Mesothelial cell of epicardium (in vitro differentiated cells): ENCODE results near the gene KRTAP17-1. TPM values are rescaled to one million over a fixed set of nuclear protein-coding genes. Genes with fewer than 3 reads are reported as not detected.

Source experiments
- DNase-seq, 2 experiments: peaks; one replicate each; pipeline ENCODE4 v3.0.0; 2021; ENCODE audit warnings: low spot score in 2 of 2; ENCODE audit not compliant: unreplicated experiment in 2 of 2
- H3K27ac Mint-ChIP-seq: 2 replicates; pipeline ENCODE4 v1.8.0; 2021; ENCODE audit warnings: mixed read lengths
- H3K27me3 Mint-ChIP-seq: 2 replicates; pipeline ENCODE4 v1.8.0; 2021; ENCODE audit warnings: low read depth, mixed read lengths
- H3K36me3 Mint-ChIP-seq: 2 replicates; pipeline ENCODE4 v1.8.0; 2021; ENCODE audit warnings: mixed read lengths
- H3K4me1 Mint-ChIP-seq: 2 replicates; pipeline ENCODE4 v1.8.0; 2021; ENCODE audit warnings: mixed read lengths
- H3K4me3 Mint-ChIP-seq: 2 replicates; pipeline ENCODE4 v1.8.0; 2021; ENCODE audit warnings: mild to moderate bottlenecking, moderate library complexity, mixed read lengths
- H3K9me3 Mint-ChIP-seq: 2 replicates; pipeline ENCODE4 v1.8.0; 2021; ENCODE audit warnings: mixed read lengths
- total RNA-seq: library from RNA; stranded (reverse); gene quantifications from 3 replicates; pipeline ENCODE4 v1.2.1, GENCODE V29; 2021
- TF ChIP-seq, protein P1 (sequence below): fragments of 200-600 bp; sonication (generic); IDR thresholded peaks from one replicate; pipeline ENCODE4 v1.5.0; 2021; ENCODE audit warnings: antibody characterized with exemption; ENCODE audit not compliant: unreplicated experiment

KRTAP17-1 gene
- total RNA-seq, 1 donor from 2014 or later, result not detected

GRCh38 chr17:41334385-41335305 is 19.1 kb upstream of the KRTAP17-1 start:
- peaks cover 14% of the 10 kb centered on the region for H3K4me1 Mint-ChIP-seq
- no peak overlapping the region for H3K27ac Mint-ChIP-seq

GRCh38 chr17:41333836-41334235 is 18.3 kb upstream of the KRTAP17-1 start:
- no peaks in the 10 kb centered on the region for H3K9me3 Mint-ChIP-seq

More at GRCh38 chr17:41334385-41335305, 19.1 kb upstream of the KRTAP17-1 start:
- no peaks in the 10 kb centered on the region for H3K36me3 Mint-ChIP-seq
- H3K27me3 Mint-ChIP-seq, result no peaks in the 10 kb centered on the region
- H3K9me3 Mint-ChIP-seq, result no peaks in the 10 kb centered on the region
- TF ChIP-seq, protein P1, sequence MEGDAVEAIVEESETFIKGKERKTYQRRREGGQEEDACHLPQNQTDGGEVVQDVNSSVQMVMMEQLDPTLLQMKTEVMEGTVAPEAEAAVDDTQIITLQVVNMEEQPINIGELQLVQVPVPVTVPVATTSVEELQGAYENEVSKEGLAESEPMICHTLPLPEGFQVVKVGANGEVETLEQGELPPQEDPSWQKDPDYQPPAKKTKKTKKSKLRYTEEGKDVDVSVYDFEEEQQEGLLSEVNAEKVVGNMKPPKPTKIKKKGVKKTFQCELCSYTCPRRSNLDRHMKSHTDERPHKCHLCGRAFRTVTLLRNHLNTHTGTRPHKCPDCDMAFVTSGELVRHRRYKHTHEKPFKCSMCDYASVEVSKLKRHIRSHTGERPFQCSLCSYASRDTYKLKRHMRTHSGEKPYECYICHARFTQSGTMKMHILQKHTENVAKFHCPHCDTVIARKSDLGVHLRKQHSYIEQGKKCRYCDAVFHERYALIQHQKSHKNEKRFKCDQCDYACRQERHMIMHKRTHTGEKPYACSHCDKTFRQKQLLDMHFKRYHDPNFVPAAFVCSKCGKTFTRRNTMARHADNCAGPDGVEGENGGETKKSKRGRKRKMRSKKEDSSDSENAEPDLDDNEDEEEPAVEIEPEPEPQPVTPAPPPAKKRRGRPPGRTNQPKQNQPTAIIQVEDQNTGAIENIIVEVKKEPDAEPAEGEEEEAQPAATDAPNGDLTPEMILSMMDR, result no peak
- no peak for DNase-seq
- H3K4me3 Mint-ChIP-seq, result no peak overlapping the region

GRCh38 chr17:41333098-41333497 is 17.6 kb upstream of the KRTAP17-1 start:
- Mint-ChIP-seq H3K27me3 (no peaks in the 10 kb centered on the region), H3K9me3 (no peaks in the 10 kb centered on the region), H3K36me3 (no peaks in the 10 kb centered on the region), H3K4me1 (peaks cover 10% of the 10 kb centered on the region), H3K27ac (no peak overlapping the region), H3K4me3 (no peak overlapping the region)
- DNase-seq, result no peak
- TF ChIP-seq, protein P1, result no peak

More at GRCh38 chr17:41333836-41334235, 18.3 kb upstream of the KRTAP17-1 start:
- H3K36me3 Mint-ChIP-seq, result no peaks in the 10 kb centered on the region
- no peak for DNase-seq
- H3K27ac Mint-ChIP-seq, result no peak overlapping the region
- TF ChIP-seq, protein P1, result no peak
- peaks cover 9% of the 10 kb centered on the region for H3K4me1 Mint-ChIP-seq
- no peaks in the 10 kb centered on the region for H3K27me3 Mint-ChIP-seq
- no peak overlapping the region for H3K4me3 Mint-ChIP-seq

DNA sequence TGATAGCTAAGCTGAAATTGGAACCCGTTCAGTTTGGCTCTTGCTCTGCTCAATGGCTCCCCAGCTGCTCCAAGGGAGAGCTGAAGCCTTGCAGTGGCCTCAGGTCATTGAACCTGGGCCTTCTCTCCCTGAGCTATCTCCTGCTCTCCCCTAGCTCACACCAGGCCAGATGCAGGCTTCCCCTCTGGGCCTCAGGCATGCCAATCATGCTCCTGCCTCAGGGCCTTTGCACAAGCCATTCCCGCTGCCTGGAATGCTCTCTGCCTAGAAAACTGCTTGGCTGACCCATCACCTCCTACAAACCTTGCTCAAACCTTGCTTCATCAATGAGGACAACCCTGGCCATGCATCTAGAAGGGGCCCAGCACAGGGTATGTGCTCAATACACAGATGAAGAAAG is 16.7 kb upstream of the KRTAP17-1 start:
- no peak overlapping the region for H3K4me3 Mint-ChIP-seq
- H3K27ac Mint-ChIP-seq, result no peak overlapping the region
- TF ChIP-seq, protein P1, result no peak
- DNase-seq, result no peak
- H3K9me3 Mint-ChIP-seq, result no peaks in the 10 kb centered on the region
- H3K27me3 Mint-ChIP-seq, result no peaks in the 10 kb centered on the region
- H3K36me3 Mint-ChIP-seq, result no peaks in the 10 kb centered on the region
- H3K4me1 Mint-ChIP-seq, result peaks cover 10% of the 10 kb centered on the region

- Mint-ChIP-seq H3K36me3 (no peaks in the 10 kb centered on the region), H3K4me1 (peaks cover 10% of the 10 kb centered on the region), H3K9me3 (no peaks in the 10 kb centered on the region), H3K4me3 (no peak overlapping the region), H3K27me3 (no peaks in the 10 kb centered on the region), H3K27ac (no peak overlapping the region)
- TF ChIP-seq, protein P1, result no peak
- DNase-seq, result no peak
Measured at GRCh38 chr17:41331606-41332005, 16.1 kb upstream of the KRTAP17-1 start.
